HepG2 (cell line): ENCODE results near the gene PTS. TPM values are rescaled to one million over a fixed set of nuclear protein-coding genes. Genes with fewer than 3 reads are reported as not detected.

ENCODE experiments used
- ATAC-seq: fragments of 200-7000 bp; cut with Tn5 transposase; 3 replicates; pipeline ENCODE4 v1.9.1; 2020; ENCODE audit warnings: mild to moderate bottlenecking, moderate library complexity
- BruUV-seq: library from RNA; stranded (reverse); fragments of 400-500 nt; replicated peaks from 2 replicates; lab custom pipeline; 2021; lab: Mats Ljungman, UMichigan
- CTCF ChIA-PET: fragments of 300-600 bp; formaldehyde crosslinking; extraction: SDS; loops from one replicate; lab custom pipeline; 2021; ENCODE audit warnings: low total read pairs, inconsistent platforms, low intra/inter-chr PET ratio; lab: Yijun Ruan, JAX
- POLR2A ChIA-PET: fragments of 350-600 bp; sonication (Branson Sonifier 250); formaldehyde crosslinking; loops from one replicate; lab custom pipeline; 2020; ENCODE audit warnings: antibody characterized with exemption, inconsistent platforms; lab: Yijun Ruan, JAX
- DNase-seq: peaks from one replicate; pipeline ENCODE4 v3.0.0-alpha.2; 2015; ENCODE audit warnings: low spot score
- FAIRE-seq: peaks from 3 replicates; lab custom pipeline; 2011; peaks lifted over from hg19 to GRCh38; lab: Jason Lieb, UNC
- H2AFZ ChIP-seq: one replicate; pipeline ENCODE4 v1.6.1; 2011; ENCODE audit warnings: low read length, inconsistent platforms
- H3K27ac ChIP-seq: fragments of 300-600 bp; 3 replicates; pipeline ENCODE4 v1.8.0; 2011; ENCODE audit warnings: mixed run types, mild to moderate bottlenecking, mixed read lengths, low read length, inconsistent platforms; ENCODE audit not compliant: insufficient read depth; ENCODE audit errors: extremely low read length
- H3K27me3 ChIP-seq, 2 experiments: fragments of 200-600 bp in 1 of 2; 2 replicates in 1 of 2; 3 replicates in 1 of 2; pipeline versions ENCODE4 v1.6.0 to v1.8.0; 2011; ENCODE audit warnings: low read length in 2 of 2, mild to moderate bottlenecking in 2 of 2, moderate library complexity in 2 of 2, inconsistent platforms in 1 of 2; ENCODE audit not compliant: insufficient read depth in 2 of 2, control insufficient read depth in 1 of 2
- H3K36me3 ChIP-seq, 2 experiments: fragments of 200-600 bp in 1 of 2; replicated peaks in 1 of 2; 2 replicates in 1 of 2; 3 replicates in 1 of 2; pipeline versions ENCODE4 v1.5.1 to v1.8.0; 2011; ENCODE audit warnings: low read length in 2 of 2, inconsistent platforms in 1 of 2; ENCODE audit not compliant: insufficient read depth in 2 of 2, control insufficient read depth in 1 of 2
- H3K4me1 ChIP-seq: 2 replicates; pipeline ENCODE4 v1.5.1; 2012; ENCODE audit warnings: low read length, inconsistent platforms; ENCODE audit not compliant: insufficient read depth
- H3K4me2 ChIP-seq: 2 replicates; pipeline ENCODE4 v1.6.0; 2011; ENCODE audit warnings: low read depth, low read length, inconsistent platforms
- H3K4me3 ChIP-seq, 3 experiments: fragments of 200-600 bp in 1 of 3; sonication (generic), shearing (Covaris generic) in 1 of 3; replicated peaks in 1 of 3; 2 replicates each; pipeline ENCODE4 v1.5.1; 2011 to 2016; ENCODE audit warnings: low read length in 3 of 3, inconsistent platforms in 2 of 3, low read depth in 2 of 3, mild to moderate bottlenecking in 2 of 3, control low read depth in 1 of 3, mixed read lengths in 1 of 3; ENCODE audit not compliant: insufficient read depth in 1 of 3
- H3K79me2 ChIP-seq: one replicate; pipeline ENCODE4 v1.6.1; 2011; ENCODE audit warnings: low read length, inconsistent platforms; ENCODE audit not compliant: insufficient read depth
- H3K9ac ChIP-seq: 2 replicates; pipeline ENCODE4 v1.6.0; 2011; ENCODE audit warnings: mild to moderate bottlenecking, low read depth, low read length, inconsistent platforms; ENCODE audit not compliant: insufficient read depth
- H3K9me3 ChIP-seq: 2 replicates; pipeline ENCODE4 v1.5.1; 2012; ENCODE audit warnings: mild to moderate bottlenecking, low read length
- H4K20me1 ChIP-seq: 2 replicates; pipeline ENCODE4 v1.6.0; 2011; ENCODE audit warnings: inconsistent platforms, mild to moderate bottlenecking, low read length, moderate library complexity; ENCODE audit not compliant: insufficient read depth
- AGO1 ChIP-seq: fragments of 200-400 bp; formaldehyde crosslinking; IDR thresholded peaks from 2 replicates; pipeline ENCODE4 v1.6.1; 2017; ENCODE audit warnings: mild to moderate bottlenecking, low read depth, low read length, moderate library complexity; ENCODE audit not compliant: poor library complexity, severe bottlenecking
- ASH2L ChIP-seq: fragments of 300-600, 200-600 bp; sonication (generic); IDR thresholded peaks from 2 replicates; pipeline ENCODE4 v1.7.0; 2017; ENCODE audit warnings: low read depth, mild to moderate bottlenecking, moderate library complexity, mixed read lengths, low read length; ENCODE audit not compliant: insufficient read length
- EEA1 ChIP-seq: sonication (generic); formaldehyde crosslinking; IDR thresholded peaks from 2 replicates; pipeline ENCODE4 v1.5.1; 2020; ENCODE audit warnings: mild to moderate bottlenecking, missing genetic modification reagents, borderline replicate concordance
- FOXK1 ChIP-seq: sonication (generic); formaldehyde crosslinking; IDR thresholded peaks from 2 replicates; pipeline ENCODE4 v1.4.0; 2020; ENCODE audit warnings: low read depth, missing genetic modification reagents, borderline replicate concordance
- IKZF4 ChIP-seq: sonication (generic); formaldehyde crosslinking; IDR thresholded peaks from 2 replicates; pipeline ENCODE4 v1.5.1; 2020; ENCODE audit warnings: borderline replicate concordance, mild to moderate bottlenecking, low read depth, missing genetic modification reagents; ENCODE audit errors: not compliant biosample characterization
- JUND ChIP-seq: sonication (generic); formaldehyde crosslinking; IDR thresholded peaks from 2 replicates; pipeline ENCODE4 v1.8.0; 2022; ENCODE audit warnings: mild to moderate bottlenecking, missing genetic modification reagents
- KAT2B ChIP-seq: fragments of 150-350 bp; IDR thresholded peaks from 2 replicates; pipeline ENCODE4 v1.6.1; 2014; ENCODE audit warnings: low read depth, low read length, borderline replicate concordance
- KDM5A ChIP-seq: fragments of 200-600 bp; sonication (generic); IDR thresholded peaks from 2 replicates; pipeline ENCODE4 v1.7.0; 2018; ENCODE audit warnings: antibody characterized with exemption, mild to moderate bottlenecking, low read length, borderline replicate concordance
- MYPOP ChIP-seq: sonication (generic); formaldehyde crosslinking; IDR thresholded peaks from 2 replicates; pipeline ENCODE4 v1.8.1; 2023; ENCODE audit warnings: mild to moderate bottlenecking, moderate library complexity, missing genetic modification reagents
- ZBTB43 ChIP-seq: sonication (generic); formaldehyde crosslinking; conservative IDR thresholded peaks from 2 replicates; pipeline ENCODE4 v1.4.0; 2020; ENCODE audit warnings: missing genetic modification reagents
- ZFP37 ChIP-seq: sonication (generic); formaldehyde crosslinking; IDR thresholded peaks from 2 replicates; pipeline ENCODE4 v1.4.0; 2020; ENCODE audit warnings: missing genetic modification reagents, borderline replicate concordance
- ZFP90 ChIP-seq: sonication (generic); formaldehyde crosslinking; IDR thresholded peaks from 2 replicates; pipeline ENCODE4 v1.8.0; 2022; ENCODE audit warnings: missing genetic modification reagents, mild to moderate bottlenecking, inconsistent platforms, borderline replicate concordance
- ZFYVE20 ChIP-seq: sonication (generic); formaldehyde crosslinking; IDR thresholded peaks from 2 replicates; pipeline ENCODE4 v1.8.0; 2023; ENCODE audit warnings: low read depth, mild to moderate bottlenecking, moderate library complexity, missing genetic modification reagents, borderline replicate concordance
- ZHX1 ChIP-seq: sonication (generic); formaldehyde crosslinking; IDR thresholded peaks from 2 replicates; pipeline ENCODE4 v1.8.1; 2022; ENCODE audit warnings: low read depth, mild to moderate bottlenecking, missing genetic modification reagents
- ZNF264 ChIP-seq: sonication (generic); formaldehyde crosslinking; IDR thresholded peaks from 2 replicates; pipeline ENCODE4 v1.4.0; 2020; ENCODE audit warnings: missing genetic modification reagents
- ZNF44 ChIP-seq: sonication (generic); formaldehyde crosslinking; IDR thresholded peaks from 2 replicates; pipeline ENCODE4 v1.5.1; 2020; ENCODE audit warnings: mild to moderate bottlenecking, missing genetic modification reagents
- ZNF720 ChIP-seq: sonication (generic); formaldehyde crosslinking; IDR thresholded peaks from 2 replicates; pipeline ENCODE4 v1.4.0; 2020; ENCODE audit warnings: missing genetic modification reagents
- ZNF790 ChIP-seq: sonication (generic); formaldehyde crosslinking; IDR thresholded peaks from 2 replicates; pipeline ENCODE4 v1.8.0; 2022; ENCODE audit warnings: missing genetic modification reagents, mild to moderate bottlenecking, borderline replicate concordance
- WGBS: methylation state at CpG from one replicate; pipeline ENCODE4 v1.1.6; 2017; ENCODE audit warnings: low lambda C conversion rate; 5-methylcytosine and 5-hydroxymethylcytosine counted together
- in situ Hi-C: cut with HindIII; loops from 2 replicates; pipeline ENCODE4 v1.10.0; 2017; ENCODE audit warnings: low pct_unique_long_range_greater_than_20kb; ENCODE audit not compliant: extremely low pct_ligation_motif_present
- intact Hi-C: fragments of 100-400 bp; cut with micrococcal nuclease; formaldehyde crosslinking; loops from one replicate; pipeline ENCODE4 v1.10.0; 2022; ENCODE audit not compliant: unreplicated experiment
- polyA plus RNA-seq, 8 experiments: library from polyadenylated mRNA; depleted of rRNA in 3 of 8; stranded (reverse) in 7 of 8; unstranded in 1 of 8; fragments of >200 nt; fragmentation: Illumina TruSeq in 4 of 8; extraction: Trizol in 4 of 8; gene quantifications; 2 replicates each; pipeline versions ENCODE4 v1.2.1 to v1.2.3, GENCODE V29; 2011 to 2016; ENCODE audit warnings: low read depth in 4 of 8, missing spikeins in 1 of 8, mixed read lengths in 1 of 8; ENCODE audit not compliant: insufficient read depth in 1 of 8
- total RNA-seq, 5 experiments: library from RNA; depleted of rRNA; stranded (reverse); fragments of >200 nt; fragmentation: Illumina TruSeq; extraction: Trizol; gene quantifications; 2 replicates each; pipeline ENCODE4 v1.2.3, GENCODE V29; 2016; ENCODE audit warnings: low read depth in 1 of 5

The PTS gene
- total and polyA plus RNA-seq, 2 of the 13 experiments (the other 11 are each of a cell fraction or from before 2014, with no cell fraction given), result 33.6 to 49.3 TPM

- Histone ChIP-seq H3K4me2 (peak overlapping the region; percentile 89), H2AFZ (no peak overlapping the region), H3K9me3 (no peaks in the 10 kb centered on the region), H3K36me3 (peaks cover 1 to 26% of the 10 kb centered on the region in 2 experiments; a peak in 3 of 5 replicates), H3K4me1 (peaks cover 74% of the 10 kb centered on the region), H3K27ac (peak overlapping the region; percentile 94), H3K27me3 (no peaks in the 10 kb centered on the region; a peak in 1 of 5 replicates), H3K9ac (peak overlapping the region; percentile 87), H3K4me3 (peak overlapping the region; percentile 71 to 94 (median 89)), H4K20me1 (no peaks in the 10 kb centered on the region), H3K79me2 (peaks cover 18% of the 10 kb centered on the region)
- ATAC-seq, result peak; percentile 58
- POLR2A ChIA-PET, result no interaction called here
- 9% methylated on average over 16 of the region's 16 CpGs for WGBS
- intact Hi-C loops (loop anchor here (10.0 kb wide), 1 partner anchor 568 kb away; no protein-coding TSS in a partner anchor), in situ Hi-C loops (loop anchor here (10.0 kb wide), 1 partner anchor 228 kb away; no protein-coding TSS in a partner anchor)
- no peak for DNase-seq
- no TSS peak for BruUV-seq
- CTCF ChIA-PET, result interaction anchor here (1.4 kb wide), 1 partner anchor 54 kb away, joined by 4 read pairs; no protein-coding TSS in a partner anchor
- no peak for FAIRE-seq
- TF ChIP-seq ZHX1 (CRISPR knock-in tag) (0 out of 2 replicates have a peak, but pooled peaks have one; percentile 19), KDM5A (peak; percentile 64; the same call in 1 of the 2 replicates), ZNF720 (no peak), KAT2B (no peak), ZBTB43 (CRISPR knock-in tag) (0 out of 2 replicates have a peak, but pooled peaks have one; percentile 7), ZNF790 (CRISPR knock-in tag) (no peak), ZNF44 (CRISPR knock-in tag) (0 out of 2 replicates have a peak, but pooled peaks have one; percentile 41), ZFYVE20 (CRISPR knock-in tag) (no peak), MYPOP (CRISPR knock-in tag) (0 out of 2 replicates have a peak, but pooled peaks have one; percentile 7), ZFP90 (CRISPR knock-in tag) (0 out of 2 replicates have a peak, but pooled peaks have one; percentile 19), AGO1 (no peak), ZFP37 (CRISPR knock-in tag) (0 out of 2 replicates have a peak, but pooled peaks have one; percentile 11), FOXK1 (CRISPR knock-in tag) (no peak), ZNF264 (CRISPR knock-in tag) (0 out of 2 replicates have a peak, but pooled peaks have one; percentile 15), EEA1 (CRISPR knock-in tag) (no peak), JUND (CRISPR knock-in tag) (no peak), ASH2L (peak; percentile 4), IKZF4 (CRISPR knock-in tag) (peak; percentile 13)
Observed at GRCh38 chr11:112226831-112227401, 688 bp downstream of the PTS start.
